Activated CD4-positive, alpha-beta T cell treated with anti-CD3 and anti-CD28 coated beads for 4 hours (primary cell): ENCODE data around the gene ZDHHC14.

Source experiments
- DNase-seq, 2 donors: peaks; one replicate each; pipeline ENCODE4 v3.0.0-alpha.2; 2020

The ZDHHC14 gene

GRCh38 chr6:157497579-157497978 lies 116.6 kb downstream of the ZDHHC14 start:
- DNase-seq = no peak

GRCh38 chr6:157498817-157499216 lies 117.8 kb downstream of the ZDHHC14 start:
- DNase-seq = no peak

- no peak for DNase-seq
Measured at GRCh38 chr6:157500022-157500421, 119.0 kb downstream of the ZDHHC14 start.

- no peak for DNase-seq
Measured at GRCh38 chr6:157503018-157503747, 122.2 kb downstream of the ZDHHC14 start.

- DNase-seq = no peak
Measured at GRCh38 chr6:157505912-157506491, 125.0 kb downstream of the ZDHHC14 start.

- no peak for DNase-seq
Measured at GRCh38 chr6:157510323-157511188, 129.6 kb downstream of the ZDHHC14 start.

GRCh38 chr6:157511682-157512381 lies 130.8 kb downstream of the ZDHHC14 start:
- DNase-seq = no peak

- DNase-seq = no peak
Measured at GRCh38 chr6:157512382-157512682, 131.3 kb downstream of the ZDHHC14 start.

- no peak for DNase-seq
Measured at GRCh38 chr6:157513004-157513603, 132.1 kb downstream of the ZDHHC14 start.

GRCh38 chr6:157513619-157514485 lies 132.9 kb downstream of the ZDHHC14 start:
- DNase-seq = no peak

GRCh38 chr6:157514659-157515496 lies 133.9 kb downstream of the ZDHHC14 start:
- DNase-seq = no peak

- no peak for DNase-seq
Measured at GRCh38 chr6:157516319-157517026, 135.5 kb downstream of the ZDHHC14 start.

- DNase-seq = no peak
Measured at GRCh38 chr6:157517601-157518359, 136.8 kb downstream of the ZDHHC14 start.

- no peak for DNase-seq
Measured at GRCh38 chr6:157518397-157519250, 137.6 kb downstream of the ZDHHC14 start.

- DNase-seq = no peak
Measured at GRCh38 chr6:157519255-157520116, 138.5 kb downstream of the ZDHHC14 start.

- DNase-seq = no peak
Measured at GRCh38 chr6:157520117-157520406, 139.1 kb downstream of the ZDHHC14 start.

- no peak for DNase-seq
Measured at GRCh38 chr6:157520596-157521361, 139.8 kb downstream of the ZDHHC14 start.
